ENCODE results near the gene OCA2.

DNA sequence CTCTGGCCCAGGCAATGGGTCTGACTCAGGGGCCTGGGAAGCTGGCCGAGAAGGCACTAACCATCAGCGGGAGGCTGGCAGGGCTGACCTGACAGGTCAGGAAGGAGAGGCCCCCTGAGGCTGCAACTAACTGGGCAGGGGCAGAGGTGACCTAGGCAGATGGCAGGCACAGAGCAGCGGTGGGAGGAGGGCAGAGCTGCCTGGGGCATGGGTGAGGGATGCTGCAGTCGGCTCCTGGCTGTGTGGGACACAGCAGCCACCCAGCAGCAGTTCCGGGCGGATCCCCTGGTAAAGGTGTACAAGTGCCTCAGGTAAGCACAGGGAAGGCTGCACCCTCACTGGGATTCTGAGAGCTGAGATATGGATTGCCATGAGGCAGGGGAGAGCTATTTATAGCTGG, 236.1 kb downstream of the OCA2 start:
- TF ChIP-seq, protein P1, sequence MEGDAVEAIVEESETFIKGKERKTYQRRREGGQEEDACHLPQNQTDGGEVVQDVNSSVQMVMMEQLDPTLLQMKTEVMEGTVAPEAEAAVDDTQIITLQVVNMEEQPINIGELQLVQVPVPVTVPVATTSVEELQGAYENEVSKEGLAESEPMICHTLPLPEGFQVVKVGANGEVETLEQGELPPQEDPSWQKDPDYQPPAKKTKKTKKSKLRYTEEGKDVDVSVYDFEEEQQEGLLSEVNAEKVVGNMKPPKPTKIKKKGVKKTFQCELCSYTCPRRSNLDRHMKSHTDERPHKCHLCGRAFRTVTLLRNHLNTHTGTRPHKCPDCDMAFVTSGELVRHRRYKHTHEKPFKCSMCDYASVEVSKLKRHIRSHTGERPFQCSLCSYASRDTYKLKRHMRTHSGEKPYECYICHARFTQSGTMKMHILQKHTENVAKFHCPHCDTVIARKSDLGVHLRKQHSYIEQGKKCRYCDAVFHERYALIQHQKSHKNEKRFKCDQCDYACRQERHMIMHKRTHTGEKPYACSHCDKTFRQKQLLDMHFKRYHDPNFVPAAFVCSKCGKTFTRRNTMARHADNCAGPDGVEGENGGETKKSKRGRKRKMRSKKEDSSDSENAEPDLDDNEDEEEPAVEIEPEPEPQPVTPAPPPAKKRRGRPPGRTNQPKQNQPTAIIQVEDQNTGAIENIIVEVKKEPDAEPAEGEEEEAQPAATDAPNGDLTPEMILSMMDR (IDR thresholded peaks at IDR 0.05; ENCODE audit: low read depth, low read length) = no peak
- no peak for TF ChIP-seq EZH2phosphoT487 (IDR thresholded peaks at IDR 0.05; ENCODE audit: low read depth)
